Thymus (tissue), 11 donors: ENCODE measurements around the gene MTG1. TPM values are rescaled to one million over a fixed set of nuclear protein-coding genes. Genes with fewer than 3 reads are reported as not detected.
"Not testable (repeated sequence)": the region's sequence is repeated elsewhere in the genome, so short reads cannot be mapped to it uniquely, and the experiment has no call there.

ENCODE experiments used
- DNase-seq, 9 donors: peaks; one replicate each; pipeline ENCODE4 v3.0.0-alpha.2; 2013; ENCODE audit warnings: low spot score in 9 of 9, low read depth in 6 of 9, missing footprints in 1 of 9
- H3K27ac ChIP-seq, 2 donors: one replicate each; pipeline ENCODE4 v1.5.1; 2013; ENCODE audit warnings: control low read depth in 1 of 2, low read depth in 1 of 2, low read length in 1 of 2, mild to moderate bottlenecking in 1 of 2, moderate library complexity in 1 of 2
- H3K27me3 ChIP-seq, 2 donors: one replicate each; pipeline ENCODE4 v1.5.1; 2013; ENCODE audit warnings: low read length in 1 of 2; ENCODE audit not compliant: control insufficient read depth in 2 of 2, insufficient read depth in 1 of 2
- H3K36me3 ChIP-seq, 2 donors: one replicate each; pipeline ENCODE4 v1.5.1; 2013; ENCODE audit warnings: low read length in 1 of 2, mild to moderate bottlenecking in 1 of 2, moderate library complexity in 1 of 2; ENCODE audit not compliant: control insufficient read depth in 2 of 2, insufficient read depth in 2 of 2
- H3K4me1 ChIP-seq, 2 donors: one replicate each; pipeline ENCODE4 v1.5.1; 2013; ENCODE audit warnings: low read length in 2 of 2; ENCODE audit not compliant: control insufficient read depth in 2 of 2, insufficient read depth in 2 of 2
- H3K4me3 ChIP-seq, 2 donors: one replicate each; pipeline ENCODE4 v1.5.1; 2013; ENCODE audit warnings: low read length in 2 of 2, control low read depth in 1 of 2, mild to moderate bottlenecking in 1 of 2
- H3K9me3 ChIP-seq, 2 donors: one replicate each; pipeline ENCODE4 v1.5.1; 2013; ENCODE audit warnings: low read length in 1 of 2, mild to moderate bottlenecking in 1 of 2; ENCODE audit not compliant: control insufficient read depth in 2 of 2, insufficient read depth in 1 of 2
- WGBS: extraction: QIAGEN DNeasy Blood & Tissue Kit; methylation state at CpG from one replicate; pipeline ENCODE4 v1.1.7; 2013; 5-methylcytosine and 5-hydroxymethylcytosine counted together
- polyA plus RNA-seq: library from polyadenylated mRNA; stranded (reverse); fragments of 200-250 nt; gene quantifications from one replicate; pipeline ENCODE4 v1.2.3, GENCODE V29; 2013
- total RNA-seq: library from RNA; stranded (reverse); fragments of 120-200 nt; gene quantifications from one replicate; pipeline ENCODE4 v1.2.4, GENCODE V29; 2013
- donor health status: healthy.

Gene MTG1
- total and polyA plus RNA-seq, 2 donors: 22.7 to 59.4 TPM

DNA sequence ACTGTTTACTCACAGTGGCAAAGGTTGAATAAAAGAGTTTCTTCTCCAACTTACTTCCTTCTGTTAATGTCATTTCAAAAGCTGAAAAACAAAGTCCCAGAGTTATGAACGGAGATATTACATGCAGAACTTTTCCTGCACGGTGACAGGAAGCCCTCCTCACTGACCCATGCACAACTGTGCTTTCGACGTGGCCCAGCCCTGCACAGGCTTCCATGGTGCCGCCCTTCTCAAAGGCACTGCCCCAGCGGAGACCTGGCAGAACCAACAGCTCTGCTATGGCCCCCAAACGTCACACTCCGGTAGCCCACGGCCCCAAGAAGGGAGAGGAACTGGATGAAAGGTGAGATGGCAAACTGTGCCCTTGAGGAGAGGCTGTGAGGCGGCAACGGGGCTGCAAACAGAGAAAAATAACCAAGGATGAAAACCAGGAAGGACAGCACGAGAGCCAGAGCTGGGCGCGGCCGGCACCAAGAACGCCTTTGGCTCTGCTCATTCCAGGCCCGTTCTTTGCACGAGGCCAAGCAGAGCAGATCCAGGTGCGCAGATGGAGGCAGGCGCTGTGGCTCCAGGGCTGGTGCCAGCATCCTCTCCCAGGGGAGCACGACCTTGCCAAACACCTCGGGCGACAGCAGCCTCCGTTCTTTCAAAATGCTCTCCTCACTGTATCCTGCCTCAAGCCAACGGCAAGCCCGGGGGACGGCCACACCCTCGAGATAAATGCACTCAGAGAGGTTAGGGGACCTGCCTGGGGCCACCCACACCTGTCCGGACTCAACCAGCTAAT, 29.1 kb upstream of the MTG1 start:
- no peak overlapping the region for H3K27ac ChIP-seq
- no peaks in the 10 kb centered on the region for H3K4me1 ChIP-seq
- no peaks in the 10 kb centered on the region for H3K9me3 ChIP-seq
- H3K36me3 ChIP-seq: peaks cover 43 to 45% of the 10 kb centered on the region in 2 donors
- H3K4me3 ChIP-seq: no peak overlapping the region
- no peaks in the 10 kb centered on the region for H3K27me3 ChIP-seq
- no peak for DNase-seq
- WGBS: 96% methylated on average over 29 of the region's 29 CpGs

DNA sequence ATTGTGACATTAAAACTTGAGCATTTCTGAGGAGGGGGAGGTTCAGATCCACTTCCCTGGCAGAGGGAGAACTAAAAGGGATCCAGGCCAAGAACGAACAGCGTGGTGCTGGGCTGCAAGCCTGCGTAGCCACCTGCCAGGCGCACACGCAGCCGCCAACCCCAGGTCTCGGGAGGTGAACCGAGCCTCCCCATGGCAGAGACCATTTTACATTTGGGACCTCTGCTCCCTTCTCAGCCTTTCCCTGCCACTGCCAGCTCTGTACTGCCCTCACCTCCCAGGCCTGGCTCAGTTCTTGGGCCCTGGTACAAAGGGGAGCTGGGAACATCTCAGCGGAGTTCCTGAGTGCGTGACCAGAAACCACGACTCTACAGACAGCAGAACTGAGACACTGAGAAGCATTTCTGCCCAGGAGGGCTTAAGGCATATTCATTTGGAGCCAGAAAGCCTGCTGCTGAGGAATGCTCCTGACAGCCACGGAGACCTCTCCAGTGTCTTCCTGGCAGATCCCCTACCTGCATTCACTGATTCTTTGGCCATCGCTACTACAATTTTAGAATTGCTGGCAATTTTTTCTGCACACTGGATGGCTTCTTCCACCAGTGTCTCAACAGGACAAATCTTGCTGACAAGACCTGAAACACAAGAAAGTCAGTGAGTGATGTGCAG, 28.4 kb upstream of the MTG1 start:
- no peaks in the 10 kb centered on the region for H3K9me3 ChIP-seq
- no peak overlapping the region for H3K4me3 ChIP-seq
- 91% methylated on average over 13 of the region's 13 CpGs for WGBS
- no peak for DNase-seq
- H3K27me3 ChIP-seq: no peaks in the 10 kb centered on the region
- no peaks in the 10 kb centered on the region for H3K4me1 ChIP-seq
- H3K27ac ChIP-seq: no peak overlapping the region
- peaks cover 46 to 50% of the 10 kb centered on the region in 2 donors for H3K36me3 ChIP-seq

DNA sequence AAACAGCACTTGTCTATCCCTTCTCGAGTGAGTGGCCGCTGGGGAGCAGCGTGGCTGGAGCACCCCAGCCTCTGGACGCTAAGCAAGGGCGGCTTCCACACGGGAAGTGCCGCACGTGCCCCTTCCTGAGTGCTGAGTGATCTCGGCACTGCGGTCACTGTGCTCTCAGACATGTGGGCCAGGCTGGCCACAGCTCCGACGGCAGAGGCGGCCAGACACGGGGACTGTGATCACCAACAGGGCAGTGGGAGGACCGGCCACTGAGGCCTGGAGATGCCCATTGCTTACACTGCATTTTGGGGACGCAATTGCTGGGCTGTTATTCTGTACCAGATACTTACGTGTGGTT, 27.9 kb upstream of the MTG1 start:
- DNase-seq: no peak
- Histone ChIP-seq H3K9me3 (no peaks in the 10 kb centered on the region), H3K27ac (no peak overlapping the region), H3K4me1 (no peaks in the 10 kb centered on the region), H3K36me3 (peaks cover 46 to 50% of the 10 kb centered on the region in 2 donors), H3K27me3 (no peaks in the 10 kb centered on the region), H3K4me3 (no peak overlapping the region)
- 89% methylated on average over 17 of the region's 17 CpGs for WGBS

DNA sequence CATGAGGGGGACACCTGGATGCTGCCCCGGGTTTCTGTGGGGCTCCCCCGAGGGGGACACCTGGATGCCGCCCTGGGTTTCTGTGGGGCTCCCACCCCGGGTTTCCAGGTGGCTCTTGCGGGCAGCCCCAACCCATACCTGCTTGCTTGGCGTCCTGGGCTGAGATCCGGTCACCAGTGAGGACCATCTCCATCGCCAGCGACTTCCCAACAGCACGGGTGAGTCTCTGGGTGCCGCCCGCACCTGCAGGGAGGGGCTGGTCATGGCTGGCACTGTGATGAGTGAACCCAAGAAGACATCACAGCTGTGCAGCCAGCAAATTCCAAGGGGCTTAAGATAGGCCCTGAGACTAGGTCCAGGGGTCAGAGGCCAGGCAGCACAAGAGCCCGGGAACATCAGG, 27.2 kb upstream of the MTG1 start:
- H3K9me3 ChIP-seq: no peaks in the 10 kb centered on the region
- H3K4me3 ChIP-seq: no peak overlapping the region
- no peak for DNase-seq
- peaks cover 46 to 50% of the 10 kb centered on the region in 2 donors for H3K36me3 ChIP-seq
- no peaks in the 10 kb centered on the region for H3K27me3 ChIP-seq
- H3K4me1 ChIP-seq: no peaks in the 10 kb centered on the region
- no peak overlapping the region for H3K27ac ChIP-seq
- WGBS: 97% methylated on average over 13 of the region's 13 CpGs

DNA sequence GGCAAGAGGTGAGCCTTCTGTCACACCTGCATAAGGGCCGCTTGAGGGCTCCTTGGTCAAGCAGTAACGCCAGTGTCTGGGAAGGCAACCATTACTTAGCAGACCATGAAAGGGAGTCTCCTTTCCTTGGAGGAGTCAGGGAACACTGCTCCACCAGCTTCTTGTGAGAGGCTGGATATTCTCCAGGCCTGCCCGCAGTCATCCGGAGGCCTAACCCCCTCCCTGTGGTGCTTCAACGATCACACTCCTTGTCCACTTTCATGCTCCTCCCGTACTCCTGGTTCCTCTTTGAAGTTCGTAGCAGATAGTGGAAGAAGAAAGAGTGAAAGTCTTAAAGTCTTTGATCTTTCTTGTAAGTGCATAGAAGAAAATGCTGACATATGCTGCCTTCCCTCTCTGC, 26.5 kb upstream of the MTG1 start:
- DNase-seq, H3K4me3 ChIP-seq, H3K4me1 ChIP-seq, H3K9me3 ChIP-seq, H3K27ac ChIP-seq, H3K27me3 ChIP-seq: not testable (repeated sequence)
- WGBS: 100% methylated on average over 5 of the region's 7 CpGs
- peaks cover 44 to 48% of the 10 kb centered on the region in 2 donors for H3K36me3 ChIP-seq

DNA sequence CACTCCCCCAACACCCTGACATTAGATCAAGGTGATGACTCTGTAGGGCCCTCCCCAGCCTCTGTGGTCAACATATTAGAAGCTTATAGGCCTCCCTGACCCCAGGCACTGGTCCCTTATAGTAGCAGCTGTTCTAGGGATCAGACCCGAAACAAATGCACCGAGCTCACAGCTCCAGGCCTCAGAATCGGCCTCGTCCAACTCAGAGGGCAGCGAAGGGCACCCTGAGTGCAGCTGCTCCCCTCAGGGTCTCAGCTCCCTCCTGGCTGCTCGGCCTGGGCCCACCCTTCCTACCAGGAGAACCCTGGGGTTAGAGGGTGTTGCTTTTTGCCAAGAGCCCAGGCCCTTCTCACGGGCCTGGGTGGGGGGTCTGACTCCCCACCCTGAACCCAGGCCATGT, 25.8 kb upstream of the MTG1 start:
- DNase-seq: no peak
- peaks cover 0 to 4% of the 10 kb centered on the region in 2 donors for H3K4me1 ChIP-seq
- no peaks in the 10 kb centered on the region for H3K27me3 ChIP-seq
- no peak overlapping the region for H3K27ac ChIP-seq
- WGBS: 97% methylated on average over 7 of the region's 7 CpGs
- peaks cover 43 to 45% of the 10 kb centered on the region in 2 donors for H3K36me3 ChIP-seq
- H3K4me3 ChIP-seq: no peak overlapping the region
- no peaks in the 10 kb centered on the region for H3K9me3 ChIP-seq

DNA sequence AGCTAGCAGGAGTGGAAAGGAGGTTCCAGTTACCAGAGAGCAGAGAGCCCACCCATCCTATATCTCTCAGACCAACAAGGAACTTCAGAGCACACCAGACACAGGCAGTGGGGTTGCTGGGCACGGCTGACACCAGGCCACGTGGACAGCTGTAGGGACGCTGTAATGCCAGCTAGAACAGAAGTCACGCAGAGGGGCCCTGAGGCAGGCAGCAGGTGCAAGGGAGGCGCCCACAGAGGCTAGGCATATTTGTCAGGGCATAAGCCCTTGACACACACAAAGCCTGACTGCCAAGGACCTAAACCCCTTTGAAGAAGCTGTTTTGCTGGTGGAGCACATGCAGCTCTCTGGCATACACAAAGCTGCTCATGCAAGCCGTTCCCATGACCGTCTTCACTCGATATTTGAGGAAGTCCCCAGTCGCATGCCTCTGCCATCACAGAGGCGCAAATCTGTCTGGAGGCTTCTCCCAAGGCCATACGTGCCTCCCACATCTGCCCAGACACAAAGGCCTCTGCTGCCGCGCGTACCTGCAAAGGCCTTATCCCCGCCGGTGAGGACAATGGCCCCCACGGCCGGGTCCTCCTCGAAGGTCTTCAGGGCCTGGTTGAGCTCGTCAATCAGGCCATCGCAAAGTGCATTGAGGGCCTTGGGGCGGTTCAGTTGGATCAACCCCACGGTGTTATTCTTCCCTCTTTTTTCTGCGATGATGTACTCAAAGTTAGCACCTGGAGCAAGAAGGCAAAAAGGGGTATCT, 23.7 kb upstream of the MTG1 start:
- no peak overlapping the region for H3K27ac ChIP-seq
- DNase-seq: no peak
- H3K4me3 ChIP-seq: no peak overlapping the region
- H3K27me3 ChIP-seq: peaks cover 0 to 4% of the 10 kb centered on the region in 2 donors
- peaks cover 4% of the 10 kb centered on the region in 2 donors for H3K4me1 ChIP-seq
- WGBS: 95% methylated on average over 24 of the region's 24 CpGs
- no peaks in the 10 kb centered on the region for H3K9me3 ChIP-seq
- peaks cover 34 to 41% of the 10 kb centered on the region in 2 donors for H3K36me3 ChIP-seq

DNA sequence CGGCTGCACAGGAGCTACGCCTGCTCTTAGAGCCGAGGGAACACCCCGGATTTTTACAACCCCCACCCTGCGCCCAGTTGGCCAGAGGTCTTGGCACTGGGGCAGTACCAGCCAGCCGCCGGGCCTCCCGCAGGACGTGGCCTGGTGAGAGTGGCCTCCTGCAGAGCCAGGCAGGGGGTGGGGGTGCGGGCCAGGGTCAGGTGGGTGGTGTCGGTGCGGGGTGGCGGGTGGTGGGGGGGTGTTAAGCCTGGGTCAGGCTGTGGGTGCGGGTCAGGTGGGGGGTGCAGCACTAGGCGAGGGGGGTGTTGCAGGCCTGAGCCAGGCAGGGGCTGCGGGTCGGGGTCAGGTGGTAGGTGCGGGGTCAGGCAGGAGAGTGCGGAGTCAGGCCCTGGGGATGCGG, 21.4 kb upstream of the MTG1 start:
- no peak for DNase-seq
- 61% methylated on average over 20 of the region's 20 CpGs for WGBS
- H3K36me3 ChIP-seq: peaks cover 18 to 24% of the 10 kb centered on the region in 2 donors
- peak overlapping the region in 1 of 2 donors; percentile 82 for H3K4me3 ChIP-seq
- peaks cover 4 to 5% of the 10 kb centered on the region in 2 donors for H3K4me1 ChIP-seq
- H3K27ac ChIP-seq: no peak overlapping the region
- no peaks in the 10 kb centered on the region for H3K9me3 ChIP-seq
- peaks cover 0 to 19% of the 10 kb centered on the region in 2 donors for H3K27me3 ChIP-seq
